HL-60/S4 (cell line): ENCODE results near the gene ACER2.
"Not testable (repeated sequence)": the region's sequence is repeated elsewhere in the genome, so short reads cannot be mapped to it uniquely, and the experiment has no call there.

Experiments used
- in situ Hi-C: fragments of 300-500 bp; cut with MboI; formaldehyde crosslinking; loops from 2 replicates; pipeline ENCODE4 v1.14.3; 2022; ENCODE audit warnings: low sequenced_read_pairs

Gene ACER2

GRCh38 chr9:19408316-19408692, 505 bp upstream of the ACER2 start:
- in situ Hi-C loops, result no loop called here

- in situ Hi-C loops, result no loop called here
Measured at GRCh38 chr9:19409401-19410194, 789 bp downstream of the ACER2 start.

GRCh38 chr9:19410195-19410503, 1.3 kb downstream of the ACER2 start:
- in situ Hi-C loops, result no loop called here

GRCh38 chr9:19410594-19410993, 1.8 kb downstream of the ACER2 start:
- in situ Hi-C loops, result no loop called here

GRCh38 chr9:19411316-19411715, 2.5 kb downstream of the ACER2 start:
- in situ Hi-C loops, result no loop called here

GRCh38 chr9:19413456-19413855, 4.6 kb downstream of the ACER2 start:
- in situ Hi-C loops, result not testable (repeated sequence)

- in situ Hi-C loops, result no loop called here
Measured at GRCh38 chr9:19416143-19416542, 7.3 kb downstream of the ACER2 start.

- in situ Hi-C loops, result no loop called here
Measured at GRCh38 chr9:19420877-19421276, 12.1 kb downstream of the ACER2 start.

GRCh38 chr9:19423163-19423562, 14.4 kb downstream of the ACER2 start:
- in situ Hi-C loops, result no loop called here

- in situ Hi-C loops, result no loop called here
Measured at GRCh38 chr9:19424176-19424779, 15.5 kb downstream of the ACER2 start.

GRCh38 chr9:19429595-19429994, 20.8 kb downstream of the ACER2 start:
- in situ Hi-C loops, result no loop called here

GRCh38 chr9:19430201-19430760, 21.5 kb downstream of the ACER2 start:
- in situ Hi-C loops, result no loop called here

GRCh38 chr9:19431361-19432171, 22.8 kb downstream of the ACER2 start:
- in situ Hi-C loops, result no loop called here

- in situ Hi-C loops, result no loop called here
Measured at GRCh38 chr9:19432473-19432872, 23.7 kb downstream of the ACER2 start.

GRCh38 chr9:19433729-19434128, 24.9 kb downstream of the ACER2 start:
- in situ Hi-C loops, result not testable (repeated sequence)

GRCh38 chr9:19440376-19440775, 31.6 kb downstream of the ACER2 start:
- in situ Hi-C loops, result no loop called here

- in situ Hi-C loops, result no loop called here
Measured at GRCh38 chr9:19440823-19441580, 32.2 kb downstream of the ACER2 start.

- in situ Hi-C loops, result no loop called here
Measured at GRCh38 chr9:19441730-19442129, 32.9 kb downstream of the ACER2 start.

- in situ Hi-C loops, result no loop called here
Measured at GRCh38 chr9:19442240-19442639, 33.4 kb downstream of the ACER2 start.

- in situ Hi-C loops, result no loop called here
Measured at GRCh38 chr9:19445452-19445851, 36.6 kb downstream of the ACER2 start.

GRCh38 chr9:19446361-19446861, 37.6 kb downstream of the ACER2 start:
- in situ Hi-C loops, result no loop called here
